Measurements from ENCODE around the gene NAB1.

The NAB1 gene

DNA sequence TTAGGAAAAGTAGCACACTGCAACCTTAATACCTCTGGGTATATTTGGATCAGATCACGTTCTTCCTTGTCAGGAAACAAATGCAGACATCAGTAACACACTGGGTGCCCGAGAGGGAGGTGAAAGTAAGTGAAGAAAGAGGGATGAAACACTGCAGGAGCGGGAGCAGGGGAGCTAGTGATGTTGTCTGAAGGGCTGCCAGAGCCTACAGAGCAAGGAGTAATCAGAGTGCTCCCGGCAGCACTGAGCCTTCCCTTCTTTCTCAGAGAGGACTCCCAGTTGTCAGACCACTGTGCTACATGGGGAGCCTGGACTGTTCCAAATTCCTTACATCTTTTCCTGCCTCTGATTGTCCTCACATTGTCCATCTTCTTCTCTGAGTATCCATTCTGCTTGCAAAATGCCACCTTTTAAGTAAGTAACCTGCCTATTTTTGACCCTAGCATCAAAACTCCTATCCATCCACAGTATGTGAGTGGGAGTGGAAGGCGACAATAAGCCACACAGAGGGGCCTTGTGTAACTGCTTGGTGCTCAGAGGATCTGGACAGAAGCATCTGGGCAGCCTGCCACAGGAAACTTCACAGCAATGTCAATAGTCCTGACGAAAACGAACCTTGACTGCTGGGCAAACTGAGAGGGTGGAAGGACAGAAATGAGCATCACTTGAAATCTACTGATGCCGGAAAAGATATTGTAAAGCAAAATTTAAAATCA is 10.8 kb upstream of the NAB1 start:
- no peaks in the 10 kb centered on the region for H3K9me3 ChIP-seq (ENCODE audit: control insufficient read depth, low read length)
- H3K4me2 ChIP-seq (ENCODE audit: low read length, poor library complexity, severe bottlenecking) = no peak overlapping the region
- peak overlapping the region; percentile 49 to 59 for H3K18ac ChIP-seq (ENCODE audit: low read depth in 1 of 2, low read length in 2 of 2)
- no peak overlapping the region for H2BK15ac ChIP-seq (ENCODE audit: low read depth, poor library complexity, severe bottlenecking)
- no peak overlapping the region for H3K23ac ChIP-seq (ENCODE audit: low read length in 2 of 2)
- no peaks in the 10 kb centered on the region for H3K36me3 ChIP-seq (ENCODE audit: control insufficient read depth in 1 of 2, insufficient read depth in 2 of 2, low read depth in 1 of 2, low read length in 2 of 2)
- H2AFZ ChIP-seq (ENCODE audit: low read depth, low read length) = no peak overlapping the region
- peak overlapping the region; percentile 32 to 50 for H2BK12ac ChIP-seq (ENCODE audit: low read length in 2 of 2)
- H3K27me3 ChIP-seq (ENCODE audit: control insufficient read depth in 1 of 2, insufficient read depth in 1 of 2, low read length in 2 of 2) = no peaks in the 10 kb centered on the region
- no peak overlapping the region for H2BK5ac ChIP-seq (ENCODE audit: low read depth, low read length, poor library complexity, severe bottlenecking)
- no peak overlapping the region for H3K4me3 ChIP-seq (ENCODE audit: insufficient read depth in 1 of 2, low read depth in 1 of 2, low read length in 2 of 2)
- peak overlapping the region; percentile 49 for H4K8ac ChIP-seq (ENCODE audit: low read length)
- H3K14ac ChIP-seq (ENCODE audit: low read length in 2 of 2) = no peak overlapping the region
- peak overlapping the region; percentile 37 for H3K9ac ChIP-seq (ENCODE audit: low read length)
- H3K4ac ChIP-seq (ENCODE audit: low read depth in 1 of 2, low read length in 2 of 2) = peak overlapping the region in 1 of 2 experiments; percentile 32
- peak; percentile 6 for DNase-seq
- H3K27ac ChIP-seq (ENCODE audit: low read length, poor library complexity, severe bottlenecking) = peak overlapping the region; percentile 38
- H2AK5ac ChIP-seq (ENCODE audit: low read length, severe bottlenecking) = peak overlapping the region; percentile 79
- peak overlapping the region; percentile 58 for H4K91ac ChIP-seq (ENCODE audit: low read length)
- no peak overlapping the region for H2BK120ac ChIP-seq (ENCODE audit: low read depth, low read length)
- peaks cover 5% of the 10 kb centered on the region for H3K4me1 ChIP-seq (ENCODE audit: control insufficient read depth, insufficient read depth, low read depth, low read length)
- no peaks in the 10 kb centered on the region for H3K79me1 ChIP-seq (replicated peaks; ENCODE audit: low read length, poor library complexity, severe bottlenecking)
- 85% methylated on average over 8 of the region's 8 CpGs for WGBS

DNA sequence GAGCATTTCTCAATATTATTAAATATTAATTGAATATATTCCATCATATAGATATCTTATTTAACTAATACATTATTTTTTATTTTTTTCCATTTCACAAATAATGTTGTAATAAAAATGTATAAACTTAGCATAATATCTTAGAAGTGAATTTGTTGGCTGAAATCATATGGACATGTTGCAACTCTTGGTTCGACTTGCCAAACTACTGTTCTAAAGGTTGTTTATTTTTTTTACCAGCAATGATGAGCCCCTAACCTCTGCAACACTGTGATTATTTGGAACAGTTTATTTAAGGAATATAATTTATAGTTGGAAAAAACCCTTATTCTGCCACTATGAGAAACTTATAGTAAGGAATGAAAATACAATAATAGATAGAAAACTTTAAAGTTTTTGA is 8.8 kb upstream of the NAB1 start:
- Histone ChIP-seq H4K91ac (ENCODE audit: low read length) (no peak overlapping the region), H3K23ac (ENCODE audit: low read length in 2 of 2) (no peak overlapping the region)

DNA sequence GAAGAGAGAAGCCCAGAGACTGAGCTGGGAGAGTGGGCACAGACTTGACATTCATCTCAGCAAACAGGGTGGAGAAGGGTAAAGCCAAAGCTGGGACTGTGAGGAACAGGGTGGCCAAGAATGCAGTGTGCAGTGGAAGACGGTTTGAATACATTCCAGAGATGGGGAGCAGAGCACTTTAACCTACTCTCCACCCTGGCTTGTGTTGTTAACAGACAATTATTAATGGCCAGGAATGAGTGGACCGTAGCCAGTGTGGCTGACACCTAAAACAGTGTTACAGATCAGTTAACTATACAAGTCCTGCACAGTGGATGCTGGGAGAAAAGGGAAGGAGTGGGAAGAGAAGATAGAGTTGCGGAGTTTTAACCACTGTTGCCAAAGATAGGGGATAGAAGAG is 7.4 kb upstream of the NAB1 start:
- peak overlapping the region; percentile 85 for H2AK5ac ChIP-seq (ENCODE audit: low read length, severe bottlenecking)
- no peak overlapping the region for H3K23ac ChIP-seq (ENCODE audit: low read length in 2 of 2)
- H3K4me3 ChIP-seq (ENCODE audit: insufficient read depth in 1 of 2, low read depth in 1 of 2, low read length in 2 of 2) = no peak overlapping the region
- peak overlapping the region in 1 of 2 experiments; percentile 74 for H3K18ac ChIP-seq (ENCODE audit: low read depth in 1 of 2, low read length in 2 of 2)
- no peaks in the 10 kb centered on the region for H3K27me3 ChIP-seq (ENCODE audit: control insufficient read depth in 1 of 2, insufficient read depth in 1 of 2, low read length in 2 of 2)
- H3K79me1 ChIP-seq (replicated peaks; ENCODE audit: low read length, poor library complexity, severe bottlenecking) = peaks cover 5% of the 10 kb centered on the region
- H3K9ac ChIP-seq (ENCODE audit: low read length) = no peak overlapping the region
- WGBS = 33% methylated on average over 1 of the region's 3 CpGs
- DNase-seq = no peak
- no peak overlapping the region for H3K4ac ChIP-seq (ENCODE audit: low read depth in 1 of 2, low read length in 2 of 2)
- H4K8ac ChIP-seq (ENCODE audit: low read length) = no peak overlapping the region
- no peak overlapping the region for H2BK15ac ChIP-seq (ENCODE audit: low read depth, poor library complexity, severe bottlenecking)
- no peak overlapping the region for H2BK12ac ChIP-seq (ENCODE audit: low read length in 2 of 2)
- no peak overlapping the region for H3K14ac ChIP-seq (ENCODE audit: low read length in 2 of 2)
- H3K4me1 ChIP-seq (ENCODE audit: control insufficient read depth, insufficient read depth, low read depth, low read length) = peaks cover 5% of the 10 kb centered on the region
- no peak overlapping the region for H2AFZ ChIP-seq (ENCODE audit: low read depth, low read length)
- H2BK5ac ChIP-seq (ENCODE audit: low read depth, low read length, poor library complexity, severe bottlenecking) = peak overlapping the region; percentile 25
- peak overlapping the region; percentile 80 for H3K27ac ChIP-seq (ENCODE audit: low read length, poor library complexity, severe bottlenecking)
- H2BK120ac ChIP-seq (ENCODE audit: low read depth, low read length) = no peak overlapping the region
- no peaks in the 10 kb centered on the region for H3K9me3 ChIP-seq (ENCODE audit: control insufficient read depth, low read length)
- peak overlapping the region; percentile 2 for H3K4me2 ChIP-seq (ENCODE audit: low read length, poor library complexity, severe bottlenecking)
- H3K36me3 ChIP-seq (ENCODE audit: control insufficient read depth in 1 of 2, insufficient read depth in 2 of 2, low read depth in 1 of 2, low read length in 2 of 2) = no peaks in the 10 kb centered on the region
- H4K91ac ChIP-seq (ENCODE audit: low read length) = no peak overlapping the region

More for the DNA sequence above, 8.8 kb upstream of the NAB1 start:
- no peak overlapping the region for H3K18ac ChIP-seq (ENCODE audit: low read depth in 1 of 2, low read length in 2 of 2)
- H3K27me3 ChIP-seq (ENCODE audit: control insufficient read depth in 1 of 2, insufficient read depth in 1 of 2, low read length in 2 of 2) = no peaks in the 10 kb centered on the region
- H3K4ac ChIP-seq (ENCODE audit: low read depth in 1 of 2, low read length in 2 of 2) = no peak overlapping the region
- H4K8ac ChIP-seq (ENCODE audit: low read length) = no peak overlapping the region
- no peak for DNase-seq
- no peak overlapping the region for H3K4me3 ChIP-seq (ENCODE audit: insufficient read depth in 1 of 2, low read depth in 1 of 2, low read length in 2 of 2)
- no peak overlapping the region for H3K4me2 ChIP-seq (ENCODE audit: low read length, poor library complexity, severe bottlenecking)
- H2AK5ac ChIP-seq (ENCODE audit: low read length, severe bottlenecking) = no peak overlapping the region
- H3K9me3 ChIP-seq (ENCODE audit: control insufficient read depth, low read length) = no peaks in the 10 kb centered on the region
- H3K27ac ChIP-seq (ENCODE audit: low read length, poor library complexity, severe bottlenecking) = no peak overlapping the region
- no CpG with 5 or more reads among the region's 1 CpG for WGBS
- peaks cover 2% of the 10 kb centered on the region for H3K79me1 ChIP-seq (replicated peaks; ENCODE audit: low read length, poor library complexity, severe bottlenecking)
- H2BK120ac ChIP-seq (ENCODE audit: low read depth, low read length) = no peak overlapping the region
- H2BK12ac ChIP-seq (ENCODE audit: low read length in 2 of 2) = no peak overlapping the region
- H2BK15ac ChIP-seq (ENCODE audit: low read depth, poor library complexity, severe bottlenecking) = no peak overlapping the region
- no peak overlapping the region for H2AFZ ChIP-seq (ENCODE audit: low read depth, low read length)
- H3K14ac ChIP-seq (ENCODE audit: low read length in 2 of 2) = no peak overlapping the region
- no peaks in the 10 kb centered on the region for H3K36me3 ChIP-seq (ENCODE audit: control insufficient read depth in 1 of 2, insufficient read depth in 2 of 2, low read depth in 1 of 2, low read length in 2 of 2)
- H2BK5ac ChIP-seq (ENCODE audit: low read depth, low read length, poor library complexity, severe bottlenecking) = no peak overlapping the region
- H3K9ac ChIP-seq (ENCODE audit: low read length) = no peak overlapping the region
- peaks cover 5% of the 10 kb centered on the region for H3K4me1 ChIP-seq (ENCODE audit: control insufficient read depth, insufficient read depth, low read depth, low read length)

DNA sequence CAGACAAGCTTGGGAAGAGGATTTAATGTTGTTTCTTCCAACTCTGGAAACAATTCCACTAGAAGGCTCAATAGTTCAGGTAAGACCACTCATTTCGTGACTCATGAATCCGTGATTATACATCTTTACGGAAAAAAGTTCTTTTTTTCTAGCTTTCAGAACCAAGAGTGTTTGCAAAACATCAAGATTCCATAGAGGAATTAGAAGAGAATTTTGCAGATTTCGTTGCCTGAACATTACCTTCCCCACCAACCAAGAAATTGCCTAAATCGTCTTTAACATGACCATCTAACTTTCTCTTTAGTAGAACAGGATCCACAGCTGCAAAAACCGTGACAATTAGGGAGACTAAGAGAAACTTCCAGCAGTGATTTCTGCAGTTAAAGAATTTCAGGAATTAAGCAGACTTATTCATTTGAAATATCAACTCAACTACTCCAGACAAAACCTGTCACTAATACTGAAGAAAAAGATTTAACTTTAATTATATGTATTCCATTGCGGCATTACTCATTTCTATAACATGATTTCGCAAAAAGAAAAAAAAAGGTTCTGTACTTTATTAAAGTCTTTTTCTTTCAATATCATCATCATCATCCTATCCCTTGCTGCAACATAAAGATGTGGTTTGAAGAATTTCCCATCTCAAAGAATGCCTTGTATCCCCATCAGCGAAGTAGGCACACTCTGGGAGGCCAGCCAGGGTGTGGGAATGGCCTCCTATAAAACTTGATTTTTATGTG is 1.9 kb upstream of the NAB1 start:
- no peak overlapping the region for H3K4me2 ChIP-seq (ENCODE audit: low read length, poor library complexity, severe bottlenecking)
- H2AFZ ChIP-seq (ENCODE audit: low read depth, low read length) = no peak overlapping the region
- H3K18ac ChIP-seq (ENCODE audit: low read depth in 1 of 2, low read length in 2 of 2) = no peak overlapping the region
- WGBS = 65% methylated on average over 5 of the region's 9 CpGs
- H3K14ac ChIP-seq (ENCODE audit: low read length in 2 of 2) = no peak overlapping the region
- H3K27ac ChIP-seq (ENCODE audit: low read length, poor library complexity, severe bottlenecking) = peak overlapping the region; percentile 70
- no peak overlapping the region for H2BK5ac ChIP-seq (ENCODE audit: low read depth, low read length, poor library complexity, severe bottlenecking)
- no peaks in the 10 kb centered on the region for H3K36me3 ChIP-seq (ENCODE audit: control insufficient read depth in 1 of 2, insufficient read depth in 2 of 2, low read depth in 1 of 2, low read length in 2 of 2)
- no peak overlapping the region for H2AK5ac ChIP-seq (ENCODE audit: low read length, severe bottlenecking)
- peak overlapping the region; percentile 88 for H3K9ac ChIP-seq (ENCODE audit: low read length)
- H3K23ac ChIP-seq (ENCODE audit: low read length in 2 of 2) = no peak overlapping the region
- no peaks in the 10 kb centered on the region for H3K27me3 ChIP-seq (ENCODE audit: control insufficient read depth in 1 of 2, insufficient read depth in 1 of 2, low read length in 2 of 2)
- no peak overlapping the region for H4K8ac ChIP-seq (ENCODE audit: low read length)
- no peak for DNase-seq
- H2BK12ac ChIP-seq (ENCODE audit: low read length in 2 of 2) = no peak overlapping the region
- no peaks in the 10 kb centered on the region for H3K9me3 ChIP-seq (ENCODE audit: control insufficient read depth, low read length)
- H3K4ac ChIP-seq (ENCODE audit: low read depth in 1 of 2, low read length in 2 of 2) = no peak overlapping the region
- peaks cover 5% of the 10 kb centered on the region for H3K79me1 ChIP-seq (replicated peaks; ENCODE audit: low read length, poor library complexity, severe bottlenecking)
- peaks cover 7% of the 10 kb centered on the region for H3K4me1 ChIP-seq (ENCODE audit: control insufficient read depth, insufficient read depth, low read depth, low read length)
- no peak overlapping the region for H2BK120ac ChIP-seq (ENCODE audit: low read depth, low read length)
- no peak overlapping the region for H2BK15ac ChIP-seq (ENCODE audit: low read depth, poor library complexity, severe bottlenecking)
- H3K4me3 ChIP-seq (ENCODE audit: insufficient read depth in 1 of 2, low read depth in 1 of 2, low read length in 2 of 2) = peak overlapping the region in 1 of 2 experiments; percentile 84
- H4K91ac ChIP-seq (ENCODE audit: low read length) = no peak overlapping the region

Data from mesenchymal stem cell (in vitro differentiated cells and primary cell).